H9 (cell line): Measurements from ENCODE around the gene WBP2. TPM values are rescaled to one million over a fixed set of nuclear protein-coding genes. Genes with fewer than 3 reads are reported as not detected.

Experiments used
- DNase-seq: peaks from one replicate; pipeline ENCODE4 v3.0.0-alpha.2; 2017
- H2AFZ ChIP-seq: one replicate; pipeline ENCODE4 v1.6.1; 2013; ENCODE audit warnings: mild to moderate bottlenecking, low read length, control low read depth, moderate library complexity
- H2AK5ac ChIP-seq: 2 replicates; pipeline ENCODE4 v1.6.1; 2013; ENCODE audit warnings: low read length, control low read depth, mixed read lengths; ENCODE audit not compliant: insufficient read length
- H2BK120ac ChIP-seq: one replicate; pipeline ENCODE4 v1.6.1; 2013; ENCODE audit warnings: low read depth, mild to moderate bottlenecking, low read length, control low read depth, inconsistent platforms; ENCODE audit not compliant: poor library complexity, severe bottlenecking
- H2BK12ac ChIP-seq: 2 replicates; pipeline ENCODE4 v1.6.1; 2013; ENCODE audit warnings: low read length, control low read depth, mixed read lengths, low read depth; ENCODE audit not compliant: insufficient read length
- H2BK15ac ChIP-seq: 2 replicates; pipeline ENCODE4 v1.6.1; 2013; ENCODE audit warnings: low read depth, low read length, control low read depth
- H2BK20ac ChIP-seq: one replicate; pipeline ENCODE4 v1.6.1; 2013; ENCODE audit warnings: low read depth, mild to moderate bottlenecking, low read length, control low read depth, inconsistent platforms; ENCODE audit not compliant: poor library complexity, severe bottlenecking
- H2BK5ac ChIP-seq: 2 replicates; pipeline ENCODE4 v1.6.1; 2013; ENCODE audit warnings: low read length, control low read depth, mixed read lengths; ENCODE audit not compliant: insufficient read length
- H3K14ac ChIP-seq: 2 replicates; pipeline ENCODE4 v1.6.1; 2013; ENCODE audit warnings: low read length, control low read depth; ENCODE audit not compliant: insufficient read depth
- H3K18ac ChIP-seq: 2 replicates; pipeline ENCODE4 v1.6.1; 2013; ENCODE audit warnings: low read depth, mild to moderate bottlenecking, mixed read lengths, low read length, control low read depth; ENCODE audit not compliant: insufficient read length
- H3K23ac ChIP-seq: 2 replicates; pipeline ENCODE4 v1.6.1; 2013; ENCODE audit warnings: low read length, control low read depth, mixed read lengths, low read depth; ENCODE audit not compliant: insufficient read length
- H3K23me2 ChIP-seq: 2 replicates; pipeline ENCODE4 v1.6.1; 2013; ENCODE audit warnings: low read depth, mild to moderate bottlenecking, mixed read lengths, low read length, control low read depth; ENCODE audit not compliant: insufficient read length, poor library complexity, severe bottlenecking
- H3K27ac ChIP-seq: 2 replicates; pipeline ENCODE4 v1.5.1; 2013; ENCODE audit warnings: low read length, control low read depth, mixed read lengths, low read depth; ENCODE audit not compliant: insufficient read length
- H3K27me3 ChIP-seq: 2 replicates; pipeline ENCODE4 v1.6.1; 2013; ENCODE audit warnings: low read length, control low read depth, inconsistent platforms; ENCODE audit not compliant: insufficient read depth
- H3K4ac ChIP-seq: 2 replicates; pipeline ENCODE4 v1.6.1; 2013; ENCODE audit warnings: low read depth, mild to moderate bottlenecking, control low read depth, inconsistent platforms, low read length, moderate library complexity
- H3K4me1 ChIP-seq: 2 replicates; pipeline ENCODE4 v1.6.1; 2013; ENCODE audit warnings: low read length, control low read depth, inconsistent platforms; ENCODE audit not compliant: insufficient read depth
- H3K4me2 ChIP-seq: 2 replicates; pipeline ENCODE4 v1.6.1; 2013; ENCODE audit warnings: low read length, control low read depth, mixed read lengths; ENCODE audit not compliant: insufficient read length, insufficient read depth
- H3K56ac ChIP-seq: 2 replicates; pipeline ENCODE4 v1.6.1; 2013; ENCODE audit warnings: low read depth, mild to moderate bottlenecking, mixed read lengths, low read length, control low read depth; ENCODE audit not compliant: insufficient read length
- H3K79me1 ChIP-seq: 2 replicates; pipeline ENCODE4 v1.6.1; 2013; ENCODE audit warnings: low read depth, mild to moderate bottlenecking, moderate library complexity, low read length, control low read depth, inconsistent platforms; ENCODE audit not compliant: insufficient read depth, poor library complexity, severe bottlenecking
- H3K79me2 ChIP-seq: 2 replicates; pipeline ENCODE4 v1.6.1; 2013; ENCODE audit warnings: low read length, control low read depth, inconsistent platforms; ENCODE audit not compliant: insufficient read depth
- H3K9ac ChIP-seq: 2 replicates; pipeline ENCODE4 v1.6.1; 2013; ENCODE audit warnings: low read length, control low read depth, mixed read lengths; ENCODE audit not compliant: insufficient read length; ENCODE audit errors: extremely low read depth
- H3K9me3 ChIP-seq: one replicate; pipeline ENCODE4 v1.6.1; 2013; ENCODE audit warnings: low read depth, low read length, inconsistent platforms; ENCODE audit not compliant: control insufficient read depth
- H3T11ph ChIP-seq: one replicate; pipeline ENCODE4 v1.6.1; 2013; ENCODE audit warnings: mild to moderate bottlenecking, low read length, control low read depth, inconsistent platforms
- H4K20me1 ChIP-seq: one replicate; pipeline ENCODE4 v1.6.1; 2013; ENCODE audit not compliant: control insufficient read depth, insufficient read length, insufficient read depth
- H4K5ac ChIP-seq: 2 replicates; pipeline ENCODE4 v1.6.1; 2013; ENCODE audit warnings: low read depth, mild to moderate bottlenecking, mixed read lengths, low read length, control low read depth; ENCODE audit not compliant: insufficient read length
- H4K8ac ChIP-seq: replicated peaks from 2 replicates; pipeline ENCODE4 v1.6.1; 2013; ENCODE audit warnings: low read length, control low read depth, mixed read lengths, low read depth; ENCODE audit not compliant: insufficient read length
- H4K91ac ChIP-seq: 2 replicates; pipeline ENCODE4 v1.6.1; 2013; ENCODE audit warnings: low read depth, mild to moderate bottlenecking, moderate library complexity, mixed read lengths, low read length, control low read depth; ENCODE audit not compliant: insufficient read length
- H3K27ac Mint-ChIP-seq, 3 experiments: 2 replicates in 2 of 3; 3 replicates in 1 of 3; pipeline ENCODE4 v1.8.0; 2020 to 2021; ENCODE audit warnings: mixed read lengths in 3 of 3, mild to moderate bottlenecking in 1 of 3, moderate library complexity in 1 of 3
- H3K27me3 Mint-ChIP-seq: 2 replicates; pipeline ENCODE4 v1.8.0; 2021; ENCODE audit warnings: low read depth, mild to moderate bottlenecking, moderate library complexity, mixed read lengths
- H3K36me3 Mint-ChIP-seq, 3 experiments: 2 replicates in 2 of 3; 3 replicates in 1 of 3; pipeline ENCODE4 v1.8.0; 2020 to 2021; ENCODE audit warnings: low read depth in 3 of 3, mixed read lengths in 3 of 3; ENCODE audit not compliant: insufficient read depth in 1 of 3
- H3K4me1 Mint-ChIP-seq, 2 experiments: 2 replicates each; pipeline ENCODE4 v1.8.0; 2020; ENCODE audit warnings: mixed read lengths in 2 of 2
- H3K4me3 Mint-ChIP-seq, 2 experiments: 2 replicates in 1 of 2; 3 replicates in 1 of 2; pipeline ENCODE4 v1.8.0; 2020 to 2021; ENCODE audit warnings: mild to moderate bottlenecking in 2 of 2, mixed read lengths in 2 of 2, moderate library complexity in 1 of 2
- H3K9me3 Mint-ChIP-seq, 2 experiments: 2 replicates in 1 of 2; 3 replicates in 1 of 2; pipeline ENCODE4 v1.8.0; 2020; ENCODE audit warnings: mild to moderate bottlenecking in 2 of 2, mixed read lengths in 2 of 2, moderate library complexity in 1 of 2
- WGBS: extraction: QIAGEN DNeasy Blood & Tissue Kit; methylation state at CpG from one replicate; pipeline ENCODE4 v1.1.7; 2013; ENCODE audit warnings: missing lambda C conversion rate, low lambda C conversion rate, mixed read lengths; ENCODE audit not compliant: insufficient read length; ENCODE audit errors: extremely low coverage; 5-methylcytosine and 5-hydroxymethylcytosine counted together
- total RNA-seq: library from RNA; stranded (reverse); gene quantifications from 2 replicates; pipeline ENCODE4 v1.2.1, GENCODE V29; 2021
- TF ChIP-seq, protein P1 (sequence below): fragments of 200-600 bp; sonication (generic); conservative IDR thresholded peaks from 3 replicates; pipeline ENCODE4 v1.8.0; 2021; ENCODE audit warnings: antibody characterized with exemption, mild to moderate bottlenecking

Gene WBP2
- total RNA-seq, 1 experiment from 2014 or later = 63.2 TPM

DNA sequence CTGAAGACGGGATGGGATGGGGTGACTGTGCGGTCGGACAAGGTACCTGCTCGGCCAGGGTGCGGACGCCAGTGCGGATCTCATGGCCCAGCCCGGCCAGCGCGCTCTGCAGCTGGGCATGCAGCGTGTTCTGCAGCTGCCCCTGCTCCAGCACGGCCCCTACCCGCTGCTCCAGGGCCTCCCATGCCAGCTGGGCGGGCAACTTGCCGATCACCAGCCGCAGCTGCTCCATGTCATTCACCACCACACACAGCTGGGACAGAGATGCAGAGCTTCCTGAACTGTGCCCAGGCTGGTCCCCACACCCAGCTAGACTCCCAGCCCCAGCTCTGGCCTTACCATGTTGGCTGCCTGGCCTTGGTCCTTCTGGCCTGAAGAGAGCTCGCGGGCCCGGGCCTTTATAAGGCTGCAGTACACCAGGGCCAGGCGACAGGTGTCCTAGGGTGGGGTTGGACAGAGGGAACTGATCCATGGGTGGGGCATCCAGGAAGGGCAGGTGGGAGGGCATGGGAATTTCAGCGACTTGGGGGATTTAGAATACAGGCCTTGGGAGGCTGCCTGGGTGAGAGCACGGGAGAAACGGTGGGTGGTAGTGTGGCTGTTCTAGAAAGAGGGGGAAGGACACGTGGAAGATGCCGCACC is 20.7 kb downstream of the WBP2 start:
- no peak overlapping the region for H3T11ph ChIP-seq
- H2BK120ac ChIP-seq = no peak overlapping the region
- no peak overlapping the region for H2BK20ac ChIP-seq
- H3K18ac ChIP-seq = no peak overlapping the region
- H3K27ac Mint-ChIP-seq = peak overlapping the region in 1 of 3 experiments; percentile 85; a peak in 1 of 7 replicates
- no peaks in the 10 kb centered on the region for H3K79me2 ChIP-seq
- H3K27ac ChIP-seq = no peak overlapping the region
- H3K4me2 ChIP-seq = no peak overlapping the region
- H4K8ac ChIP-seq = no peak overlapping the region
- no peaks in the 10 kb centered on the region for H4K20me1 ChIP-seq
- no peak overlapping the region for H2BK5ac ChIP-seq
- H3K23me2 ChIP-seq = no peaks in the 10 kb centered on the region
- no peak overlapping the region for H3K9ac ChIP-seq
- no peaks in the 10 kb centered on the region for H3K9me3 Mint-ChIP-seq
- H3K23ac ChIP-seq = no peak overlapping the region
- no peak overlapping the region for H2BK15ac ChIP-seq
- no peak overlapping the region for H4K91ac ChIP-seq
- no peak overlapping the region for H2BK12ac ChIP-seq
- no peak overlapping the region for H2AFZ ChIP-seq
- TF ChIP-seq, protein P1, sequence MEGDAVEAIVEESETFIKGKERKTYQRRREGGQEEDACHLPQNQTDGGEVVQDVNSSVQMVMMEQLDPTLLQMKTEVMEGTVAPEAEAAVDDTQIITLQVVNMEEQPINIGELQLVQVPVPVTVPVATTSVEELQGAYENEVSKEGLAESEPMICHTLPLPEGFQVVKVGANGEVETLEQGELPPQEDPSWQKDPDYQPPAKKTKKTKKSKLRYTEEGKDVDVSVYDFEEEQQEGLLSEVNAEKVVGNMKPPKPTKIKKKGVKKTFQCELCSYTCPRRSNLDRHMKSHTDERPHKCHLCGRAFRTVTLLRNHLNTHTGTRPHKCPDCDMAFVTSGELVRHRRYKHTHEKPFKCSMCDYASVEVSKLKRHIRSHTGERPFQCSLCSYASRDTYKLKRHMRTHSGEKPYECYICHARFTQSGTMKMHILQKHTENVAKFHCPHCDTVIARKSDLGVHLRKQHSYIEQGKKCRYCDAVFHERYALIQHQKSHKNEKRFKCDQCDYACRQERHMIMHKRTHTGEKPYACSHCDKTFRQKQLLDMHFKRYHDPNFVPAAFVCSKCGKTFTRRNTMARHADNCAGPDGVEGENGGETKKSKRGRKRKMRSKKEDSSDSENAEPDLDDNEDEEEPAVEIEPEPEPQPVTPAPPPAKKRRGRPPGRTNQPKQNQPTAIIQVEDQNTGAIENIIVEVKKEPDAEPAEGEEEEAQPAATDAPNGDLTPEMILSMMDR = no peak
- WGBS = no CpG with 5 or more reads among the region's 25 CpGs
- H3K4me1 ChIP-seq = peaks cover 5% of the 10 kb centered on the region; the same call in 1 of the 2 replicates
- no peak overlapping the region; the same call in 1 of the 2 replicates for H3K14ac ChIP-seq
- H3K4me3 Mint-ChIP-seq = no peak overlapping the region
- peaks cover 18 to 35% of the 10 kb centered on the region in 2 experiments for H3K4me1 Mint-ChIP-seq
- H3K79me1 ChIP-seq = no peaks in the 10 kb centered on the region
- DNase-seq = no peak
- no peak overlapping the region for H3K4ac ChIP-seq
- no peak overlapping the region for H3K56ac ChIP-seq
- no peak overlapping the region for H2AK5ac ChIP-seq
- no peaks in the 10 kb centered on the region for H3K9me3 ChIP-seq
- no peak overlapping the region for H4K5ac ChIP-seq
- H3K27me3 ChIP-seq = no peaks in the 10 kb centered on the region
- no peaks in the 10 kb centered on the region for H3K36me3 Mint-ChIP-seq
- H3K27me3 Mint-ChIP-seq = no peaks in the 10 kb centered on the region
